GM19372 (cell line): Measurements from ENCODE around the gene TTC39A.

Source experiments
- ATAC-seq: cut with Tn5 transposase; IDR thresholded peaks from one replicate; pipeline ENCODE4 v1.9.1; 2021; ENCODE audit warnings: mild to moderate bottlenecking, low read depth, moderate library complexity; ENCODE audit not compliant: unreplicated experiment

TTC39A gene

GRCh38 chr1:51299981-51300670 lies 30.2 kb downstream of the TTC39A start:
- ATAC-seq: no peak

GRCh38 chr1:51299185-51299885 lies 31.0 kb downstream of the TTC39A start:
- ATAC-seq: no peak

GRCh38 chr1:51298322-51298705 lies 32.0 kb downstream of the TTC39A start:
- no peak for ATAC-seq

GRCh38 chr1:51297401-51298321 lies 32.7 kb downstream of the TTC39A start:
- ATAC-seq: no peak

- ATAC-seq: peak; percentile 50
Measured at GRCh38 chr1:51296383-51297357, 33.7 kb downstream of the TTC39A start.

- ATAC-seq: no peak
Measured at GRCh38 chr1:51295926-51296325, 34.4 kb downstream of the TTC39A start.

- no peak for ATAC-seq
Measured at GRCh38 chr1:51294566-51295184, 35.7 kb downstream of the TTC39A start.

GRCh38 chr1:51293898-51294515 lies 36.4 kb downstream of the TTC39A start:
- ATAC-seq: no peak

GRCh38 chr1:51290489-51290847 lies 39.9 kb downstream of the TTC39A start:
- ATAC-seq: no peak

GRCh38 chr1:51289676-51290488 lies 40.5 kb downstream of the TTC39A start:
- ATAC-seq: no peak

GRCh38 chr1:51288578-51288977 lies 41.8 kb downstream of the TTC39A start:
- no peak for ATAC-seq

GRCh38 chr1:51287966-51288365 lies 42.4 kb downstream of the TTC39A start:
- no peak for ATAC-seq

GRCh38 chr1:51285055-51285454 lies 45.3 kb downstream of the TTC39A start:
- peak; percentile 86 for ATAC-seq

- peak; percentile 40 for ATAC-seq
Measured at GRCh38 chr1:51284487-51284954, 45.8 kb downstream of the TTC39A start.

- no peak for ATAC-seq
Measured at GRCh38 chr1:51283979-51284378, 46.4 kb downstream of the TTC39A start.

GRCh38 chr1:51282605-51283004 lies 47.8 kb downstream of the TTC39A start:
- ATAC-seq: no peak

GRCh38 chr1:51281807-51282206 lies 48.6 kb downstream of the TTC39A start:
- no peak for ATAC-seq

- ATAC-seq: no peak
Measured at GRCh38 chr1:51280321-51280978, 49.9 kb downstream of the TTC39A start.
